ENCODE measurements around the gene MRTO4. TPM values are rescaled to one million over a fixed set of nuclear protein-coding genes. Genes with fewer than 3 reads are reported as not detected.

MRTO4 gene
- total and polyA plus RNA-seq, 2 of the 13 experiments (the other 11 are each of a cell fraction or from before 2014, with no cell fraction given), result 28.1 to 59.2 TPM

- TF ChIP-seq ZNF383 (CRISPR knock-in tag; IDR thresholded peaks at IDR 0.05; ENCODE audit: borderline replicate concordance), result no peak
- TF ChIP-seq MIER2 (CRISPR knock-in tag; IDR thresholded peaks at IDR 0.05), result no peak
- TF ChIP-seq ZNF253 (CRISPR knock-in tag; IDR thresholded peaks at IDR 0.05; ENCODE audit: borderline replicate concordance), result no peak
- no peak for TF ChIP-seq SETDB1 (CRISPR knock-in tag; IDR thresholded peaks at IDR 0.05; ENCODE audit: borderline replicate concordance)
- TF ChIP-seq ZNF839 (CRISPR knock-in tag; IDR thresholded peaks at IDR 0.05; ENCODE audit: borderline replicate concordance), result no peak
- no peak; the same call in 1 of the 2 replicates for TF ChIP-seq HOXA5 (CRISPR knock-in tag; IDR thresholded peaks at IDR 0.05)
- no peak for TF ChIP-seq SNAPC2 (CRISPR knock-in tag; IDR thresholded peaks at IDR 0.05)
- no peak for TF ChIP-seq ZNF552 (CRISPR knock-in tag; IDR thresholded peaks at IDR 0.05; ENCODE audit: borderline replicate concordance)
- peak; percentile 56; the same call in 1 of the 2 replicates for TF ChIP-seq ARID3A (IDR thresholded peaks at IDR 0.05; ENCODE audit: low read depth, low read length)
- TF ChIP-seq ZNF672 (CRISPR knock-in tag; IDR thresholded peaks at IDR 0.05), result no peak
- TF ChIP-seq ZNF34 (CRISPR knock-in tag; IDR thresholded peaks at IDR 0.05; ENCODE audit: borderline replicate concordance), result no peak
- no peak for TF ChIP-seq ZBTB49 (CRISPR knock-in tag; IDR thresholded peaks at IDR 0.05; ENCODE audit: borderline replicate concordance)
- TF ChIP-seq SPEN (CRISPR knock-in tag; IDR thresholded peaks at IDR 0.05; ENCODE audit: low read depth), result no peak
- TF ChIP-seq RERE (CRISPR knock-in tag; IDR thresholded peaks at IDR 0.05; ENCODE audit: low read depth), result no peak
- TF ChIP-seq ATF7 (IDR thresholded peaks at IDR 0.05), result peak; percentile 64
- TF ChIP-seq ATF7 (CRISPR knock-in tag; IDR thresholded peaks at IDR 0.05), result no peak
These were observed 28.4 kb upstream of the MRTO4 start (continued) for GRCh38 chr1:19222979-19223824.
